PC-9 (cell line): ENCODE measurements around the gene FBLN2. TPM values are rescaled to one million over a fixed set of nuclear protein-coding genes. Genes with fewer than 3 reads are reported as not detected.

Experiments
- BruUV-seq: library from RNA; stranded (reverse); fragments of 400-500 nt; replicated peaks from 2 replicates; lab custom pipeline; 2021; lab: Mats Ljungman, UMichigan
- CTCF ChIA-PET: fragments of 300-600 bp; sonication (Branson Sonifier 250); formaldehyde crosslinking; loops from one replicate; lab custom pipeline; 2022; ENCODE audit warnings: antibody characterized with exemption; lab: Charles Lee
- POLR2A ChIA-PET: fragments of 300-600 bp; sonication (Branson Sonifier 250); formaldehyde crosslinking; loops from one replicate; lab custom pipeline; 2022; ENCODE audit warnings: antibody characterized with exemption; ENCODE audit not compliant: unreplicated experiment; lab: Charles Lee
- DNase-seq, 2 experiments: peaks; one replicate each; pipeline versions ENCODE4 v3.0.0 to v3.0.0-alpha.2; 2015 to 2022; ENCODE audit warnings: mixed read lengths in 1 of 2
- H2AFZ ChIP-seq: fragments of 200-600 bp; sonication (generic); 2 replicates; pipeline ENCODE4 v1.8.1; 2017; ENCODE audit warnings: antibody characterized with exemption
- H3F3A ChIP-seq: fragments of 200-600 bp; sonication (generic); 2 replicates; pipeline ENCODE4 v1.8.1; 2017; ENCODE audit warnings: antibody characterized with exemption, mild to moderate bottlenecking, low read depth; ENCODE audit not compliant: insufficient read depth
- H3K27ac ChIP-seq: fragments of 200-600 bp; sonication (generic); 2 replicates; pipeline ENCODE4 v1.6.1; 2016; ENCODE audit warnings: mixed run types
- H3K27me3 ChIP-seq: fragments of 200-600 bp; sonication (generic); 2 replicates; pipeline ENCODE4 v1.6.1; 2016; ENCODE audit warnings: low read depth, mixed run types; ENCODE audit not compliant: insufficient read depth
- H3K36me3 ChIP-seq: fragments of 200-600 bp; sonication (generic); 2 replicates; pipeline ENCODE4 v1.6.1; 2016; ENCODE audit warnings: low read depth, mixed run types
- H3K4me1 ChIP-seq: fragments of 200-600 bp; sonication (generic); replicated peaks from 2 replicates; pipeline ENCODE4 v1.6.1; 2016; ENCODE audit warnings: mixed run types; ENCODE audit not compliant: insufficient read depth
- H3K4me2 ChIP-seq: fragments of 200-600 bp; sonication (generic); 2 replicates; pipeline ENCODE4 v1.6.1; 2017; ENCODE audit warnings: mixed run types
- H3K4me3 ChIP-seq: fragments of 200-600 bp; sonication (generic); 2 replicates; pipeline ENCODE4 v1.6.1; 2016; ENCODE audit warnings: mixed run types
- H3K79me2 ChIP-seq: fragments of 200-600 bp; sonication (generic); 2 replicates; pipeline ENCODE4 v1.6.1; 2017; ENCODE audit warnings: low read depth, mixed run types
- H3K9me2 ChIP-seq: fragments of 200-600 bp; sonication (generic); 2 replicates; pipeline ENCODE4 v1.8.1; 2017; ENCODE audit warnings: mild to moderate bottlenecking; ENCODE audit not compliant: insufficient read depth
- H3K9me3 ChIP-seq: fragments of 200-600 bp; sonication (generic); 2 replicates; pipeline ENCODE4 v1.8.1; 2016; ENCODE audit warnings: low read depth; ENCODE audit not compliant: insufficient read depth
- H4K20me1 ChIP-seq: fragments of 200-600 bp; sonication (generic); 2 replicates; pipeline ENCODE4 v1.8.1; 2017; ENCODE audit not compliant: insufficient read depth
- CTCF ChIP-seq: fragments of 200-600 bp; sonication (generic); conservative IDR thresholded peaks from 2 replicates; pipeline ENCODE4 v1.6.1; 2017; ENCODE audit warnings: mixed run types, antibody characterized with exemption, mild to moderate bottlenecking, moderate library complexity
- EZH2 ChIP-seq: fragments of 200-600 bp; sonication (generic); IDR thresholded peaks from 2 replicates; pipeline ENCODE4 v1.8.0; 2017; ENCODE audit warnings: antibody characterized with exemption, low read depth
- intact Hi-C: fragments of 100-400 bp; cut with micrococcal nuclease; formaldehyde crosslinking; loops from one replicate; pipeline ENCODE4 v1.10.0; 2022; ENCODE audit not compliant: unreplicated experiment
- total RNA-seq: library from RNA; stranded (reverse); gene quantifications from 2 replicates; pipeline ENCODE4 v1.2.3, GENCODE V29; 2021

Gene FBLN2
- total RNA-seq, 1 experiment from 2014 or later: 0.57 TPM

GRCh38 chr3:13651775-13652428, 103.0 kb downstream of the FBLN2 start:
- Histone ChIP-seq H3K27ac (no peak overlapping the region), H2AFZ (no peak overlapping the region), H3K9me2 (no peaks in the 10 kb centered on the region), H3K4me1 (peaks cover 57% of the 10 kb centered on the region), H3K9me3 (no peaks in the 10 kb centered on the region), H3K27me3 (no peaks in the 10 kb centered on the region), H3F3A (peaks cover 25% of the 10 kb centered on the region; the same call in 1 of the 2 replicates), H3K79me2 (no peaks in the 10 kb centered on the region), H3K4me2 (0 out of 2 replicates have a peak overlapping the region, but pooled peaks have one; percentile 37), H4K20me1 (no peaks in the 10 kb centered on the region), H3K36me3 (no peaks in the 10 kb centered on the region), H3K4me3 (no peak overlapping the region)
- TF ChIP-seq EZH2: no peak
- no peak for TF ChIP-seq CTCF
- POLR2A ChIA-PET: interaction anchor here (0.7 kb wide), 1 partner anchor 198 kb away, joined by 6 read pairs; no protein-coding TSS in a partner anchor
- DNase-seq: no peak
- BruUV-seq: no TSS peak
- CTCF ChIA-PET: no interaction called here
- intact Hi-C loops: loop anchor here (10.0 kb wide), 1 partner anchor 367 kb away; no protein-coding TSS in a partner anchor

GRCh38 chr3:13652728-13653127, 103.8 kb downstream of the FBLN2 start:
- H3K27me3 ChIP-seq: no peaks in the 10 kb centered on the region
- no peaks in the 10 kb centered on the region for H3K9me2 ChIP-seq
- H3K79me2 ChIP-seq: no peaks in the 10 kb centered on the region
- H2AFZ ChIP-seq: no peak overlapping the region
- peak overlapping the region; percentile 37 for H3K4me2 ChIP-seq
- H4K20me1 ChIP-seq: no peaks in the 10 kb centered on the region
- ChIA-PET CTCF (interaction anchor here (0.6 kb wide), 1 partner anchor 55 kb away, joined by 3 read pairs; no protein-coding TSS in a partner anchor), POLR2A (no interaction called here)
- BruUV-seq: no TSS peak
- intact Hi-C loops: loop anchor here (10.0 kb wide), 1 partner anchor 368 kb away; no protein-coding TSS in a partner anchor
- peaks cover 28% of the 10 kb centered on the region for H3F3A ChIP-seq
- no peak overlapping the region for H3K4me3 ChIP-seq
- no peak for TF ChIP-seq CTCF
- no peak overlapping the region for H3K27ac ChIP-seq
- no peaks in the 10 kb centered on the region for H3K9me3 ChIP-seq
- no peaks in the 10 kb centered on the region for H3K36me3 ChIP-seq
- peak; percentile 34 to 50 for DNase-seq
- peaks cover 60% of the 10 kb centered on the region for H3K4me1 ChIP-seq

GRCh38 chr3:13653631-13654279, 104.8 kb downstream of the FBLN2 start:
- Histone ChIP-seq H2AFZ (no peak overlapping the region), H3K4me3 (no peak overlapping the region), H3F3A (peaks cover 28% of the 10 kb centered on the region), H3K4me1 (peaks cover 53% of the 10 kb centered on the region), H3K27me3 (no peaks in the 10 kb centered on the region), H3K36me3 (no peaks in the 10 kb centered on the region), H3K79me2 (no peaks in the 10 kb centered on the region), H3K27ac (no peak overlapping the region), H3K4me2 (peak overlapping the region; percentile 37), H3K9me3 (no peaks in the 10 kb centered on the region), H3K9me2 (no peaks in the 10 kb centered on the region), H4K20me1 (no peaks in the 10 kb centered on the region)
- BruUV-seq: no TSS peak
- POLR2A ChIA-PET: no interaction called here
- intact Hi-C loops: loop anchor here (10.0 kb wide), 1 partner anchor 369 kb away; no protein-coding TSS in a partner anchor
- peak in 1 of 2 experiments; percentile 41 for DNase-seq
- TF ChIP-seq EZH2 (no peak), CTCF (no peak)
- CTCF ChIA-PET: no interaction called here
